Renal cortex interstitium (tissue), 11 donors: Measurements from ENCODE around the gene KCNQ1. TPM values are rescaled to one million over a fixed set of nuclear protein-coding genes. Genes with fewer than 3 reads are reported as not detected.

Experiments used
- DNase-seq, 11 donors: peaks; one replicate each; pipeline ENCODE4 v3.0.0-alpha.2; 2013; ENCODE audit warnings: low read depth in 9 of 11, low spot score in 4 of 11; ENCODE audit errors: extremely low read depth in 1 of 11
- polyA plus RNA-seq, 3 donors: library from polyadenylated mRNA; unstranded; fragments of 120-200 nt; gene quantifications; one replicate each; pipeline ENCODE4 v1.2.1, GENCODE V29; 2013; ENCODE audit not compliant: insufficient read length in 3 of 3

The KCNQ1 gene
- polyA plus RNA-seq, 3 donors, result 9.2 to 13.2 (median 10.6) TPM

GRCh38 chr11:2577991-2578928 is 133.5 kb downstream of the KCNQ1 start:
- DNase-seq, result no peak

- DNase-seq, result no peak
Measured at GRCh38 chr11:2578929-2579270, 134.1 kb downstream of the KCNQ1 start.

- DNase-seq, result no peak
Measured at GRCh38 chr11:2579315-2580060, 134.7 kb downstream of the KCNQ1 start.

- DNase-seq, result no peak
Measured at GRCh38 chr11:2580061-2580421, 135.2 kb downstream of the KCNQ1 start.

- DNase-seq, result no peak
Measured at GRCh38 chr11:2580571-2581001, 135.8 kb downstream of the KCNQ1 start.

- DNase-seq, result no peak
Measured at GRCh38 chr11:2581151-2581930, 136.5 kb downstream of the KCNQ1 start.

- no peak for DNase-seq
Measured at GRCh38 chr11:2581931-2582350, 137.1 kb downstream of the KCNQ1 start.

- DNase-seq, result no peak
Measured at GRCh38 chr11:2582351-2582945, 137.6 kb downstream of the KCNQ1 start.

- DNase-seq, result no peak
Measured at GRCh38 chr11:2582946-2583604, 138.3 kb downstream of the KCNQ1 start.

- DNase-seq, result no peak
Measured at GRCh38 chr11:2583605-2583958, 138.8 kb downstream of the KCNQ1 start.

GRCh38 chr11:2584434-2584811 is 139.6 kb downstream of the KCNQ1 start:
- DNase-seq, result no peak

- no peak for DNase-seq
Measured at GRCh38 chr11:2584812-2585565, 140.2 kb downstream of the KCNQ1 start.

- DNase-seq, result no peak
Measured at GRCh38 chr11:2585566-2586086, 140.8 kb downstream of the KCNQ1 start.

- DNase-seq, result peak; percentile 17 to 86 (median 76)
Measured at GRCh38 chr11:2586087-2586792, 141.4 kb downstream of the KCNQ1 start.

- DNase-seq, result no peak
Measured at GRCh38 chr11:2586793-2587131, 142.0 kb downstream of the KCNQ1 start.

GRCh38 chr11:2587132-2587930 is 142.5 kb downstream of the KCNQ1 start:
- DNase-seq, result no peak
